Adrenal gland (tissue), 5 donors: ENCODE results near the gene MRRF.

Source experiments
- POLR2A ChIP-seq, 2 donors: fragments of 450-650 bp; IDR thresholded peaks; one replicate each; pipeline ENCODE4 v1.6.1; 2017; ENCODE audit warnings: antibody characterized with exemption in 2 of 2, mild to moderate bottlenecking in 2 of 2, moderate library complexity in 1 of 2
- TF ChIP-seq, protein P1 (sequence below), 6 experiments: fragments of 450-650 bp in 4 of 6; fragments of 200-600 bp in 2 of 6; sonication (generic) in 1 of 6; IDR thresholded peaks; 1 replicate in 5 of 6; 2 replicates in 1 of 6; pipeline versions ENCODE4 v1.5.1 to v1.8.0; 2016 to 2021; ENCODE audit warnings: antibody characterized with exemption in 6 of 6, mild to moderate bottlenecking in 2 of 6, moderate library complexity in 1 of 6
- donor health status: DM: no; HTN: no; CAD: no.

DNA sequence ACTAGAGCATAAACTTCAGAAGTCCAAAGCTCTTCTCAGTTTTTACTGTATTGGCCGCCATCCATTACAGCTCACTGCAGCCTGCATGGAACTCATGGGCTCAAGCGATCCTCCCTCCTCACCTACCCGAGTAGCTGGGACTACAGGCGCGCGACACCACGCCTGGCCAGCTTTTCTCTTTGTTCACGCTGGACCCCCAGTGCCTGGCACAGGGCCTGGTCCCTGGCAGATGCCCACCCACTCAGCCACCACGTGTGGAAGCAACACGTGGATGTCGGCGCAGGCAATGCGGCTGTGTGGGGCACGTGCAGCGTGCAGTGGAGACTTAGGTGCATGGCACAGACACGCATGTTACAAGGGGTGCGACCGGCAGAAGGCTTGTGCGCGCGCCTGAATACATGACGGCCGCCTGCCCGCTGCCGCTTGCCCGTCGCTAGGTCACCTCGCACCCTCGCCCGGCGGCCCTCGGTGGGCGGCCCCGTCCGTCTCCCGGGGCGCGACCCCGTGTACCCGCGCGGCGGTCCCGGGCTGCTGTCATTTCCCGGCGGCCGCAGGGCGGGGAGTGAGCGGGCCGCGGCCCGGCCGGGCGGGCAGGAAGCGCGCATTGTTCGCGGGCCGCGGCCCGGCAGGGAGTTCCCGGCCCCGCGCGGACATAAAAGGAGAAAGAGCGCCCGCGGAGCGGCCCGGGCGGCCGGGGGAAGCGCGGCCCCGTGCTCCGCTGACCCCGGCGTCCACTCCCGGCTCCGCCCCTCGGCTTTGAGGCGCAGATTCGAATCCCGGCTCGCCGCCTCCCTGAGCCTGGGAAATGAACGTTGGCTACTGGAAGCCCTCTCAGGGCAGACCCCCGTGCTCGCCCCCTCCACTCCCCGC is 82.0 kb downstream of the MRRF start:
- TF ChIP-seq, protein P1, sequence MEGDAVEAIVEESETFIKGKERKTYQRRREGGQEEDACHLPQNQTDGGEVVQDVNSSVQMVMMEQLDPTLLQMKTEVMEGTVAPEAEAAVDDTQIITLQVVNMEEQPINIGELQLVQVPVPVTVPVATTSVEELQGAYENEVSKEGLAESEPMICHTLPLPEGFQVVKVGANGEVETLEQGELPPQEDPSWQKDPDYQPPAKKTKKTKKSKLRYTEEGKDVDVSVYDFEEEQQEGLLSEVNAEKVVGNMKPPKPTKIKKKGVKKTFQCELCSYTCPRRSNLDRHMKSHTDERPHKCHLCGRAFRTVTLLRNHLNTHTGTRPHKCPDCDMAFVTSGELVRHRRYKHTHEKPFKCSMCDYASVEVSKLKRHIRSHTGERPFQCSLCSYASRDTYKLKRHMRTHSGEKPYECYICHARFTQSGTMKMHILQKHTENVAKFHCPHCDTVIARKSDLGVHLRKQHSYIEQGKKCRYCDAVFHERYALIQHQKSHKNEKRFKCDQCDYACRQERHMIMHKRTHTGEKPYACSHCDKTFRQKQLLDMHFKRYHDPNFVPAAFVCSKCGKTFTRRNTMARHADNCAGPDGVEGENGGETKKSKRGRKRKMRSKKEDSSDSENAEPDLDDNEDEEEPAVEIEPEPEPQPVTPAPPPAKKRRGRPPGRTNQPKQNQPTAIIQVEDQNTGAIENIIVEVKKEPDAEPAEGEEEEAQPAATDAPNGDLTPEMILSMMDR (IDR thresholded peaks at IDR 0.05): no peak
- no peak for TF ChIP-seq POLR2A (IDR thresholded peaks at IDR 0.05)
